Lower lobe of right lung (tissue), 2 donors: Measurements from ENCODE around the gene PIP5K1B. TPM values are rescaled to one million over a fixed set of nuclear protein-coding genes. Genes with fewer than 3 reads are reported as not detected.

ENCODE experiments used
- ATAC-seq, 2 donors: fragments of 200-7000 bp; cut with Tn5 transposase; one replicate each; pipeline ENCODE4 v1.9.1; 2020 to 2022; ENCODE audit warnings: mild to moderate bottlenecking in 2 of 2, moderate library complexity in 2 of 2
- DNase-seq: peaks from one replicate; pipeline ENCODE4 v3.0.0-alpha.2; 2020
- H3K27ac ChIP-seq: fragments of 200-600 bp; one replicate; pipeline ENCODE4 v1.8.0; 2022
- H3K27me3 ChIP-seq: fragments of 200-600 bp; one replicate; pipeline ENCODE4 v1.8.0; 2022; ENCODE audit warnings: low read depth
- H3K36me3 ChIP-seq: fragments of 200-600 bp; one replicate; pipeline ENCODE4 v1.8.0; 2022; ENCODE audit warnings: mild to moderate bottlenecking
- H3K4me1 ChIP-seq: fragments of 200-600 bp; one replicate; pipeline ENCODE4 v1.8.0; 2022
- H3K4me3 ChIP-seq: fragments of 200-600 bp; one replicate; pipeline ENCODE4 v1.8.0; 2022; ENCODE audit warnings: mild to moderate bottlenecking
- H3K9me3 ChIP-seq: fragments of 200-600 bp; one replicate; pipeline ENCODE4 v1.8.0; 2022
- CTCF ChIP-seq: fragments of 200-600 bp; IDR thresholded peaks from one replicate; pipeline ENCODE4 v1.8.0; 2022; ENCODE audit warnings: antibody characterized with exemption, mild to moderate bottlenecking
- intact Hi-C: fragments of 100-400 bp; cut with DNase I; formaldehyde crosslinking; loops from one replicate; pipeline ENCODE4 v1.11.0; 2022
- total RNA-seq: library from RNA; stranded (reverse); fragmentation: NEBNext Ultra II Directional; extraction: Animal tissue kit (Norgen Biotek cat#: 25700); gene quantifications from one replicate; pipeline ENCODE4 v1.2.1, GENCODE V29; 2021
- donor health status: DM: no; HTN: yes; CAD: no; lungs with severe emphysema.

PIP5K1B gene
- total RNA-seq, 1 donor from 2014 or later = 35.9 TPM

- intact Hi-C loops = no loop called here
- ATAC-seq (no peak), DNase-seq (no peak)
- Histone ChIP-seq H3K36me3 (peaks cover 4% of the 10 kb centered on the region), H3K27me3 (no peaks in the 10 kb centered on the region), H3K4me1 (no peaks in the 10 kb centered on the region), H3K9me3 (no peaks in the 10 kb centered on the region), H3K27ac (no peak within 1 kb of the TSS), H3K4me3 (no peak within 1 kb of the TSS)
- TF ChIP-seq CTCF = no peak
These were observed 309.0 kb downstream of the PIP5K1B start, which contains the start of gene PRKACG for GRCh38 chr9:69014013-69014412. Gene PRKACG (minus strand): TSS chr9:69014113. CDS start chr9:69014092, 21 bp downstream.

- ATAC-seq = no peak
These were observed 311.4 kb downstream of the PIP5K1B start for GRCh38 chr9:69016191-69017096.

DNA sequence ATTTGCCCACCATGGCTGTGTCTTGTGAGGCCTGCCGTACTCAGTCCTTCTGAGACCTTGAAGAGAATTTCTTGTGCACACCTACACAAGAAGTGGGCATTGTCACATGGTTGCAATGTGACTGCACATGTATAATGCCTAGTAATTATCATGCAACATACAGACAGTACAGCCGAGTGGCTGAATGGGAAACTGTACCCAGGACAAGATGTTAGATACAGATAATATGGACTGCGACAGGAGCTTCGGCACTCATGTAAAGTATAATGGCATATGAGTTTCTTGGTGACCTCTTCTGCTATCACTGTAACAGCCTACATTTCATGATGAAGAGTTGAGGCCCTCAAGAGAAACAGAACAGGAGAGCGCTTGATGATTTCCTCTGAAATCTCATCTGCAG lies 313.7 kb downstream of the PIP5K1B start:
- intact Hi-C loops = no loop called here

More at GRCh38 chr9:69016191-69017096, 311.4 kb downstream of the PIP5K1B start:
- Histone ChIP-seq H3K27me3 (no peaks in the 10 kb centered on the region), H3K27ac (no peak overlapping the region), H3K4me3 (no peak overlapping the region), H3K4me1 (no peaks in the 10 kb centered on the region), H3K36me3 (no peaks in the 10 kb centered on the region), H3K9me3 (no peaks in the 10 kb centered on the region)
- intact Hi-C loops = no loop called here
- no peak for DNase-seq
- no peak for TF ChIP-seq CTCF

DNA sequence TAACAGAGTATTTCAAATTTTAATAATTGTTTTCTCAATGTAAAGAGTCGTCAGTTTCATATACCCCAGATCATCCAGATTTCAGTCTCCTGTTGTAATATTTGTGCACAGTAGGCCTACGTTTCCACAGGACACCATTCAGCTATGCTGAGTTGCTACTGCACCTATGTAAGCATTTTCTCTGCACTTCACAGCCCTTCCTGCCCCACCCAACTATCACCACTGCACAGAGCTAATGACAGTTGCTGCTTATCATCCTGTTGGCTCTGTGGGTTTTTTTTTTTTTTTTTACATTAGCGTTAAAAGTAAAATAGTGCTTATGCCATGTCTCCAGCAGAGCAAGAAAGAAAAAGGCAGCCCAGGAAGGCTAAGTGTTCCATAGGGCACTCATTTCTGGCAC lies 314.8 kb downstream of the PIP5K1B start:
- Histone ChIP-seq H3K27ac (no peak overlapping the region), H3K4me1 (no peaks in the 10 kb centered on the region), H3K9me3 (no peaks in the 10 kb centered on the region), H3K36me3 (no peaks in the 10 kb centered on the region), H3K27me3 (no peaks in the 10 kb centered on the region), H3K4me3 (no peak overlapping the region)
- no peak for ATAC-seq
- no peak for DNase-seq
- intact Hi-C loops = no loop called here
- TF ChIP-seq CTCF = no peak

More for the DNA sequence above, 313.7 kb downstream of the PIP5K1B start:
- ATAC-seq = no peak
- TF ChIP-seq CTCF = no peak
- Histone ChIP-seq H3K4me3 (no peak overlapping the region), H3K36me3 (no peaks in the 10 kb centered on the region), H3K27ac (no peak overlapping the region), H3K27me3 (no peaks in the 10 kb centered on the region), H3K9me3 (no peaks in the 10 kb centered on the region), H3K4me1 (no peaks in the 10 kb centered on the region)
- no peak for DNase-seq

DNA sequence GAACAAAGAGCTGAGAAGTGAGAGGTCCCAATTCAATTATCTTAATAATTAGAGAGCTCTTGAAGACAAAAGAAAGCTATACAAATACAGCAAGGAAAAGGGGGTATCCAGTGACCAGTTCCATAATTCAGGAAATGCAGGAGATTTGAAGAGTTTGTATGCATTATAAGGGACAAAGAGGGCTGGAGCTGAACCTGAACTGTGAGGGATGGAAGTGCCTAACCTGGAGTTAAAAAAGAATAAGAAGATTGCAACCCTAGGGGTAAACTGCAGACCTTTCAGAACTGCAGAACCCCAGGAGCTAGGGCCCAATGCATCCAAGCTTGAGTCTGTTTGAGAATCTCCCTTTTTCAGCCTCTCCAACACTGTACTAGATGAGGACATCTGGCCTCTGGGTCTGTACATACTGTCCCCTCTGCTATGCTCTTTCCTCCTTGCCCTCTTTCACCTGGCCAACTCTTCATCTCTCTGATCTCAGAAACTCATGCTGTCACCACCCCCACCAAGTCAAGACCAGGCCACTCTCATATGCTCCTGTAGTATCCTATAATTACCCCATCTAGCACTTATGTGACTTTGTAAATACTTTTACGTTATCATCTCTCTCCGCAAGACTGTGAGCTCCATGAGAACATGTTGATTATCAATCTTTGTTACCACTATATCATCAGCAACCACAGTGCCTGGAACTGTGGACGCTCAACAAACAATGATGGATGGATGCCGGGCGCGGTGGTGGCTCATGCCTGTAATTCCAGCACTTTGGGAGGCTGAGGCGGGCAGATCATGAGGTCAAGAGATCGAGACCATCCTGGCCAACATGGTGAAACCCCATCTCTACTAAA lies 315.5 kb downstream of the PIP5K1B start:
- H3K4me1 ChIP-seq = no peaks in the 10 kb centered on the region
- ATAC-seq = no peak
- no peak for DNase-seq
- H3K27ac ChIP-seq = no peak overlapping the region
- no peaks in the 10 kb centered on the region for H3K36me3 ChIP-seq
- intact Hi-C loops = no loop called here
- H3K9me3 ChIP-seq = no peaks in the 10 kb centered on the region
- no peak for TF ChIP-seq CTCF
- no peaks in the 10 kb centered on the region for H3K27me3 ChIP-seq
- H3K4me3 ChIP-seq = no peak overlapping the region
